ENCODE data around the gene ST6GAL2. TPM values are rescaled to one million over a fixed set of nuclear protein-coding genes. Genes with fewer than 3 reads are reported as not detected.

ST6GAL2 gene
- polyA plus RNA-seq, 2 of the 4 experiments (the other 2 are of a cell fraction) = 26.2 to 52.6 TPM

- no peak overlapping the region for H3K4me2 ChIP-seq
- TF ChIP-seq TFCP2L1 (CRISPR knock-in tag; IDR thresholded peaks at IDR 0.05) (no peak), POLR2A (IDR thresholded peaks at IDR 0.05; ENCODE audit: low read length) (no peak), CEBPB (IDR thresholded peaks at IDR 0.05) (no peak), BHLHE40 (IDR thresholded peaks at IDR 0.05; ENCODE audit: low read depth, low read length) (no peak), PHF8 (IDR thresholded peaks at IDR 0.05; ENCODE audit: borderline replicate concordance, low read depth) (no peak), NPAS2 (CRISPR knock-in tag; IDR thresholded peaks at IDR 0.05; ENCODE audit: borderline replicate concordance) (no peak), HMGXB4 (CRISPR knock-in tag; IDR thresholded peaks at IDR 0.05; ENCODE audit: borderline replicate concordance) (no peak)
- FAIRE-seq (no peak), ATAC-seq (no peak), DNase-seq (ENCODE audit: low read depth in 1 of 2, low spot score in 1 of 2) (no peak)
- WGBS (ENCODE audit: missing lambda C conversion rate) = 52% methylated on average over 2 of the region's 2 CpGs
- H3K9me3 ChIP-seq = no peaks in the 10 kb centered on the region
- no peaks in the 10 kb centered on the region for H3K4me1 ChIP-seq
- no peak overlapping the region for H3K4me3 ChIP-seq
- H3K27ac ChIP-seq = no peak overlapping the region
- ChIA-PET POLR2A (no interaction called here), CTCF (no interaction called here)
Observed at GRCh38 chr2:106770986-106771385, 115.0 kb downstream of the ST6GAL2 start.

- Histone ChIP-seq H3K4me1 (no peaks in the 10 kb centered on the region), H3K9me3 (no peaks in the 10 kb centered on the region), H3K4me2 (no peak overlapping the region), H3K4me3 (no peak overlapping the region), H3K27ac (no peak overlapping the region)
- DNase-seq (ENCODE audit: low read depth in 1 of 2, low spot score in 1 of 2) = no peak
- TF ChIP-seq ATOH8 (CRISPR knock-in tag; IDR thresholded peaks at IDR 0.05; ENCODE audit: low read depth) (no peak), CBX2 (IDR thresholded peaks at IDR 0.05; ENCODE audit: borderline replicate concordance, low read depth) (no peak), POLR2A (IDR thresholded peaks at IDR 0.05; ENCODE audit: low read length) (no peak), MAFK (IDR thresholded peaks at IDR 0.05; ENCODE audit: partially characterized antibody) (no peak), FOSL2 (IDR thresholded peaks at IDR 0.05) (no peak), FOSL2 (CRISPR knock-in tag; IDR thresholded peaks at IDR 0.05) (no peak), CBX8 (IDR thresholded peaks at IDR 0.05) (no peak), SREBF2 (IDR thresholded peaks at IDR 0.05) (no peak), RNF2 (IDR thresholded peaks at IDR 0.05; ENCODE audit: borderline replicate concordance, low read depth) (no peak), RARB (CRISPR knock-in tag; IDR thresholded peaks at IDR 0.05) (no peak), MAZ (IDR thresholded peaks at IDR 0.05; ENCODE audit: borderline replicate concordance, low read depth, low read length) (no peak), ZC3H11A (IDR thresholded peaks at IDR 0.05) (no peak), CHD2 (IDR thresholded peaks at IDR 0.05; ENCODE audit: low read length, partially characterized antibody) (no peak), JUN (IDR thresholded peaks at IDR 0.05) (no peak), NPAS2 (CRISPR knock-in tag; IDR thresholded peaks at IDR 0.05; ENCODE audit: borderline replicate concordance) (no peak), ZNF302 (CRISPR knock-in tag; IDR thresholded peaks at IDR 0.05) (no peak), HOXB13 (CRISPR knock-in tag; IDR thresholded peaks at IDR 0.05; ENCODE audit: low read depth) (no peak)
- TF ChIP-seq, protein P1, sequence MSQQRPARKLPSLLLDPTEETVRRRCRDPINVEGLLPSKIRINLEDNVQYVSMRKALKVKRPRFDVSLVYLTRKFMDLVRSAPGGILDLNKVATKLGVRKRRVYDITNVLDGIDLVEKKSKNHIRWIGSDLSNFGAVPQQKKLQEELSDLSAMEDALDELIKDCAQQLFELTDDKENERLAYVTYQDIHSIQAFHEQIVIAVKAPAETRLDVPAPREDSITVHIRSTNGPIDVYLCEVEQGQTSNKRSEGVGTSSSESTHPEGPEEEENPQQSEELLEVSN (IDR thresholded peaks at IDR 0.05; ENCODE audit: borderline replicate concordance, low read depth) = no peak
- no peak for ATAC-seq
- ChIA-PET POLR2A (no interaction called here), CTCF (no interaction called here)
- no peak for FAIRE-seq
- 61% methylated on average over 5 of the region's 5 CpGs for WGBS (ENCODE audit: missing lambda C conversion rate)
Observed at GRCh38 chr2:106764614-106765013, 121.4 kb downstream of the ST6GAL2 start.

- Histone ChIP-seq H3K27ac (no peak overlapping the region), H3K4me3 (no peak overlapping the region), H3K4me2 (no peak overlapping the region), H3K9me3 (no peaks in the 10 kb centered on the region), H3K4me1 (no peaks in the 10 kb centered on the region)
- DNase-seq (ENCODE audit: low read depth in 1 of 2, low spot score in 1 of 2) (no peak), FAIRE-seq (no peak), ATAC-seq (no peak)
- ChIA-PET CTCF (no interaction called here), POLR2A (no interaction called here)
- WGBS (ENCODE audit: missing lambda C conversion rate) = 2% methylated on average over 2 of the region's 2 CpGs
- TF ChIP-seq, protein P1 (IDR thresholded peaks at IDR 0.05; ENCODE audit: borderline replicate concordance, low read depth) = no peak
- no peak for TF ChIP-seq SMC3 (IDR thresholded peaks at IDR 0.05)
- no peak for TF ChIP-seq ZNF302 (CRISPR knock-in tag; IDR thresholded peaks at IDR 0.05)
- no peak for TF ChIP-seq POLR2A (IDR thresholded peaks at IDR 0.05; ENCODE audit: low read length)
- no peak for TF ChIP-seq ATOH8 (CRISPR knock-in tag; IDR thresholded peaks at IDR 0.05; ENCODE audit: low read depth)
- no peak for TF ChIP-seq HDAC2 (IDR thresholded peaks at IDR 0.05)
- no peak for TF ChIP-seq ZC3H11A (IDR thresholded peaks at IDR 0.05)
- no peak for TF ChIP-seq JUNB (IDR thresholded peaks at IDR 0.05)
- TF ChIP-seq TP53 (CRISPR knock-in tag; IDR thresholded peaks at IDR 0.05) = no peak
- TF ChIP-seq FOSL2 (IDR thresholded peaks at IDR 0.05) = no peak
- no peak for TF ChIP-seq FOSL2 (CRISPR knock-in tag; IDR thresholded peaks at IDR 0.05)
- TF ChIP-seq ESRRA (IDR thresholded peaks at IDR 0.05; ENCODE audit: borderline replicate concordance, low read length) = no peak
- no peak for TF ChIP-seq HOXB13 (CRISPR knock-in tag; IDR thresholded peaks at IDR 0.05; ENCODE audit: low read depth)
- no peak for TF ChIP-seq HOXA7 (CRISPR knock-in tag; IDR thresholded peaks at IDR 0.05)
- TF ChIP-seq NR3C1 (IDR thresholded peaks at IDR 0.05) = no peak
- no peak for TF ChIP-seq ZSCAN20 (CRISPR knock-in tag; IDR thresholded peaks at IDR 0.05)
- no peak for TF ChIP-seq MAFK (IDR thresholded peaks at IDR 0.05; ENCODE audit: partially characterized antibody)
- TF ChIP-seq POLR2AphosphoS2 (conservative IDR thresholded peaks at IDR 0.05; ENCODE audit: low read length) = no peak
- TF ChIP-seq CHD4 (IDR thresholded peaks at IDR 0.05; ENCODE audit: borderline replicate concordance) = no peak
Observed at GRCh38 chr2:106759966-106760365, 126.0 kb downstream of the ST6GAL2 start.
